BE2C (cell line): ENCODE results near the gene XIAP.

Experiments
- DNase-seq: peaks from one replicate; pipeline ENCODE4 v3.0.0-alpha.2; 2020
- H3K27me3 ChIP-seq: fragments of 250-450 bp; sonication (Bioruptor Pico); 2 replicates; pipeline ENCODE4 v1.5.1; 2020; ENCODE audit warnings: mild to moderate bottlenecking
- H3K36me3 ChIP-seq: fragments of 250-450 bp; sonication (Bioruptor Pico); 2 replicates; pipeline ENCODE4 v1.5.1; 2020; ENCODE audit warnings: mild to moderate bottlenecking
- H3K4me1 ChIP-seq: fragments of 250-450 bp; sonication (Bioruptor Pico); 2 replicates; pipeline ENCODE4 v1.5.1; 2020
- H3K4me3 ChIP-seq: 2 replicates; pipeline ENCODE4 v1.5.1; 2011; ENCODE audit warnings: low read depth, low read length
- H3K9me3 ChIP-seq: fragments of 250-450 bp; sonication (Bioruptor Pico); 2 replicates; pipeline ENCODE4 v1.5.1; 2020
- TF ChIP-seq, protein P1 (sequence below): IDR thresholded peaks from 2 replicates; pipeline ENCODE4 v1.5.1; 2012; ENCODE audit warnings: mild to moderate bottlenecking, low read depth, low read length

XIAP gene

DNA sequence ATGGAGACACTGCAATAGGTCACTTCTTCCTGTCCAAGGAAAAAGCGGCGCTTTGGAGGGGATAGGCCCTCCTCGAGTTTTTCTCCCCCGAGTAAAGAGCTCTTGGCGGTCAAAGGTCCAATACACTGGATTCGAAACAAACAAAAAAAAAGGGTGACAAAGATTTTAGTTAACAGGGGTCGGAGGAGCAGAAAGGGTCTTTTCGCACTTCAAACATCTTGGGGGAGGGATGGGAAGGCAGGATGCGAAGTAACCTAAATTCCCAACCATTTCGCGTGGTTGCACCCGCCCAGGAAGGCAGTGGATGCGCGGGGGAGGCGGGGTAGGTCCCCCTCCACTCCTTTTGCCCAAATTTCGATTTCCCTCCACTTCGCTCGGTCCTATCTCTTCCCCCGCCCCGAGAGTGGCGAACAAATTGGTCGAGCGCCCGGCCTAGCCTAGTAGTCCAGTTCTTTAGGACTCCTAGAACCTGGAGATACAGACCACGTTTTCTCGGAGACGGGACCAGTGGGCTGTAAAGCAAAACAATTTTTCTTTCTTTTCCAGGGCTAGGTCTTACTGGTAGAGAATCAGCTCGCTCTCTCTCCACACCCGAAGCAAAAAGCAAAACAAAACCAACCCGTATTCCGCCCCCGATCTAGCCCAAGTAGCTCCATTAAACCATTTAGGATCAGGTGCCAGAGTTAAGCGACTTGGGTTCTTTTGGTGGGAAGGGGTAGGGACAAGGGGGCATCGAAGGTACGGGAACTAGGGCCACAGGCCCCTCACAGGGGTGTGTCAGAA, 99.6 kb downstream of the XIAP start:
- Histone ChIP-seq H3K4me1 (no peaks in the 10 kb centered on the region), H3K9me3 (no peaks in the 10 kb centered on the region), H3K4me3 (peak overlapping the region; percentile 80), H3K27me3 (no peaks in the 10 kb centered on the region), H3K36me3 (no peaks in the 10 kb centered on the region)
- peak; percentile 24 for DNase-seq
- TF ChIP-seq, protein P1, sequence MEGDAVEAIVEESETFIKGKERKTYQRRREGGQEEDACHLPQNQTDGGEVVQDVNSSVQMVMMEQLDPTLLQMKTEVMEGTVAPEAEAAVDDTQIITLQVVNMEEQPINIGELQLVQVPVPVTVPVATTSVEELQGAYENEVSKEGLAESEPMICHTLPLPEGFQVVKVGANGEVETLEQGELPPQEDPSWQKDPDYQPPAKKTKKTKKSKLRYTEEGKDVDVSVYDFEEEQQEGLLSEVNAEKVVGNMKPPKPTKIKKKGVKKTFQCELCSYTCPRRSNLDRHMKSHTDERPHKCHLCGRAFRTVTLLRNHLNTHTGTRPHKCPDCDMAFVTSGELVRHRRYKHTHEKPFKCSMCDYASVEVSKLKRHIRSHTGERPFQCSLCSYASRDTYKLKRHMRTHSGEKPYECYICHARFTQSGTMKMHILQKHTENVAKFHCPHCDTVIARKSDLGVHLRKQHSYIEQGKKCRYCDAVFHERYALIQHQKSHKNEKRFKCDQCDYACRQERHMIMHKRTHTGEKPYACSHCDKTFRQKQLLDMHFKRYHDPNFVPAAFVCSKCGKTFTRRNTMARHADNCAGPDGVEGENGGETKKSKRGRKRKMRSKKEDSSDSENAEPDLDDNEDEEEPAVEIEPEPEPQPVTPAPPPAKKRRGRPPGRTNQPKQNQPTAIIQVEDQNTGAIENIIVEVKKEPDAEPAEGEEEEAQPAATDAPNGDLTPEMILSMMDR, result no peak

DNA sequence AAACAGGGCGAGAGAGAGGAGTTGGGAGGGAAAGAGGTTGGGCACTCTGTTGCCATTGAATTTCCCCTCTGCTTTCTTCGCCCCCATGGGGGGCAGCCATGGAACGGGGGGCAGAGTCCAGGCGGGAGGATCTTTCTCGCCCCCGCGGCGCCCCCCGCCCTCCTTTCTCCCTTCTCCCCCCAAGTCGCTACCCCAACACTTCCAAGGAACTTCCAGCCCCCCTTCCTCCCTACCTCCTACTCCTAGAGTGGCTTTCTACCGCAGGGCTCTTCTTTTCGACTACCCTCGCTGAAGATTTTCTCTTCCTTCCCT, 101.1 kb downstream of the XIAP start:
- Histone ChIP-seq H3K27me3 (no peaks in the 10 kb centered on the region), H3K4me1 (no peaks in the 10 kb centered on the region), H3K36me3 (no peaks in the 10 kb centered on the region), H3K9me3 (no peaks in the 10 kb centered on the region), H3K4me3 (peak overlapping the region; percentile 83)
- TF ChIP-seq, protein P1, result no peak
- no peak for DNase-seq

DNA sequence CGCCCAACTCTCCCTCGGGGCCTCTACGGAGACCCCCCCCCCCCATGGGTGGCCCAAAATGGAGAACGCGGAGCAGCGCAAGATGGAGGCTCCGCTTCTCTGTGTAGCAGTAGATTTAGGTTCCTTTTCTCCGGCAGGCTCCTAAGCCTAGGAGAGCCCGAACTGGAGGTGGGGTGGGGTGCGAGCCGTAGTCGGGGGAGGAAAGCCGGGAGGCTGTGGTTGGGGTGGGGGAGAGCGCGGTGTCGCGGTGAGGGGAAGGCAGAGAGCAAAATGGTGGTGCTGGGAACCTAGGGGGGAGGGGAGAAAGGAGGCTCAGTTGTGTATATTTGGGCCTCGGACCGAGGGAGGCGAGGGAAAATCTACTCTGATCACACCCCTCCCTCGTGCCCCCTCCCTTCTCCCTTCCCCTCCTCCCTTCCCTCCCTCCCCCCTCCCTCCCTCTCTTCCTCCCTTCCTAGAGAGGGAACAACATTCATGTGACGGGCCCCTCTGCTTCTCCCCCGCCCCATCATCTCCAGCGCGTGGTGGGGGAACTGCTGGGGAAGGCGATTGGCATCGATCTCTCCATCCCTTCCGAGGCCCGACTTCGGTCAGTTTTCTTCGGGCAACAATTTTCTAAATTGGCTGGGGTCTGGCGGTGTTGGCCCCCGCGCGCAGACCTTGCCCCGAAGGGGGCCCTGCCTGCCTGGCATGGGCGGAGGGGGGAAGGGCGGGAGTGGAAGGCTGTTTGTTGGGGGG, 101.6 kb downstream of the XIAP start, which contains the start of gene STAG2:
Gene STAG2, plus strand, starts transcription at position 439 of the 738 bp plus-strand sequence. CDS start 60,922 bp downstream, outside the sequence.
- TF ChIP-seq, protein P1, result no peak
- DNase-seq, result peak; percentile 83
- H3K4me1 ChIP-seq, result no peaks in the 10 kb centered on the region

DNA sequence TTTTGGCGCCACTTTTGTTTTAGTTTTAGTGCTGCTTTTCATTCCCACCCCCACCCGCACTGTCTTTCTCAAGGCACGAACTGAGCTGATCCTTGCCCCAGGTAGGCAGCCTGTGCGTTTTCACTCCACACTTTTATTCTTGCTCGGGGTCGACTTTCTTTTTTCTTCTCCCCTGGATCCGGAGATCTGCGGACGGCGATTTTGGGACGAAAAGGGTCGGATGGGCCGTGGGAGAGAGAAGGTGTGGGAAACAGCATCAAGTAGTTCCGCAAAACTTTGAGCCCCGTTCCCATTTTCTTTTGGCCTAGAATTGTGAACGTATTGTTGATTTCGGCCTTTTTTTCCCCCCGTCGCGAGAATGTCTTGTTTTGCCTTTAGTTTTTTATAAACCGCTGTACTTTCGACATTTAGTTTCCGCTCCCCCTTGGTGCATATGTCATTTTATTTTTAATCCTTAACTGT, 102.2 kb downstream of the XIAP start:
- Histone ChIP-seq H3K9me3 (no peaks in the 10 kb centered on the region), H3K36me3 (no peaks in the 10 kb centered on the region), H3K4me3 (peak overlapping the region; percentile 85), H3K4me1 (no peaks in the 10 kb centered on the region), H3K27me3 (no peaks in the 10 kb centered on the region)
- DNase-seq, result no peak
- TF ChIP-seq, protein P1, result no peak

More for the DNA sequence above, 101.6 kb downstream of the XIAP start, which contains the start of gene STAG2:
- Histone ChIP-seq H3K36me3 (no peaks in the 10 kb centered on the region), H3K9me3 (no peaks in the 10 kb centered on the region), H3K27me3 (no peaks in the 10 kb centered on the region), H3K4me3 (peak within 1 kb of the TSS; percentile 85)

DNA sequence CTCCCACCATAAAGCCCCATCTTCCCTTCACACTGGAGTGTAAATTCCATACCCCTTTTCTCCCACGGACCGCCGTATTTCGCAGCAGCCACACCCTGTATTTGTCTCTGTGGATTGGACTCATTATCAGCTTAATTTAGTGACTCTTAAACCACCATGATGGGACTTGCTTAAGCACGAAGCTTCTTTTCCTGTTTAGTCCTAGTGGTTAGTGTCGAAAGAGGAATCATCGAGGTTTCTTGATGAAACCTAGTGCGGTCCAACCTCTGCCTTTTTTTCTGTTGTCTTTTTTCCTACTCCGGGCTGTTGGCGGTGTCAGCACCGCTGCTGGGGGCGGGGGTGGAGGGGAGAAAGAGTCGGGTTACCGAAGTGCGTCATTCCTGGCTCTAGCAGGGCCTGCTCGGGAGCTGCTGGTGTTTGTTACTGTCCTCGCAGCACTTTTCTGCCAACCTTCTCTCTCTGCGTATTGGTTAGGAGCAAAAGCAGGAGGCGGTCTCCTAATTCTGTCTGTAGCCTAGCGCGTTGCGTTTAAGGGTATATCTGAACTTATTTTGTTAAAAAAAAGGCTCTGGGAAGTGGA, 103.0 kb downstream of the XIAP start:
- DNase-seq, result peak; percentile 88
- TF ChIP-seq, protein P1, result no peak

More for the DNA sequence above, 103.0 kb downstream of the XIAP start:
- H3K4me3 ChIP-seq, result peak overlapping the region; percentile 85
- no peaks in the 10 kb centered on the region for H3K27me3 ChIP-seq
- no peaks in the 10 kb centered on the region for H3K9me3 ChIP-seq
- H3K4me1 ChIP-seq, result no peaks in the 10 kb centered on the region
- H3K36me3 ChIP-seq, result no peaks in the 10 kb centered on the region
